ENCODE data around the gene SLC17A2. TPM values are rescaled to one million over a fixed set of nuclear protein-coding genes. Genes with fewer than 3 reads are reported as not detected.

SLC17A2 gene
- total and polyA plus RNA-seq, 2 of the 8 experiments (the other 6 are each of a cell fraction or from before 2014, with no cell fraction given): not detected

GRCh38 chr6:25899580-25900408 lies 30.7 kb downstream of the SLC17A2 start (continued):
- TF ChIP-seq POLR2AphosphoS5 (IDR thresholded peaks at IDR 0.05; ENCODE audit: low read depth, low read length): no peak
- no peak for TF ChIP-seq ATF2 (IDR thresholded peaks at IDR 0.05; ENCODE audit: low read length)
- no peak for TF ChIP-seq RAD21 (IDR thresholded peaks at IDR 0.05 in 1 of 2, conservative IDR thresholded peaks at IDR 0.05 in 1 of 2; ENCODE audit: low read depth in 2 of 2, low read length in 2 of 2)
- no peak for TF ChIP-seq NANOG (IDR thresholded peaks at IDR 0.05; ENCODE audit: insufficient read depth, low read depth, low read length, poor library complexity, severe bottlenecking)
- TF ChIP-seq BCL11A (IDR thresholded peaks at IDR 0.05; ENCODE audit: low read depth in 2 of 2, low read length in 2 of 2): no peak
- TF ChIP-seq SP2 (IDR thresholded peaks at IDR 0.05; ENCODE audit: low read length): no peak

Measured in H1 (cell line).